GM23338 (cell line): ENCODE results near the gene RHOB. TPM values are rescaled to one million over a fixed set of nuclear protein-coding genes. Genes with fewer than 3 reads are reported as not detected.
A peak's percentile ranks its signal among the peaks of the same experiment; 100 is the strongest.

Experiments used
- ATAC-seq: fragments of 200-7000 bp; cut with Tn5 transposase; 3 replicates; pipeline ENCODE4 v1.9.1; 2020
- DNase-seq: peaks from one replicate; pipeline ENCODE4 v3.0.0-alpha.2; 2015; ENCODE audit warnings: low spot score
- H2AFZ ChIP-seq: fragments of 200-600 bp; sonication (generic); 2 replicates; pipeline ENCODE4 v1.8.0; 2016; ENCODE audit warnings: antibody characterized with exemption, mild to moderate bottlenecking, moderate library complexity
- H3F3A ChIP-seq: fragments of 200-600 bp; sonication (generic); replicated peaks from 2 replicates; pipeline ENCODE4 v1.8.0; 2017; ENCODE audit warnings: antibody characterized with exemption, mixed run types, low read depth
- H3K27ac ChIP-seq: fragments of 200-600 bp; sonication (generic); 2 replicates; pipeline ENCODE4 v1.6.1; 2016; ENCODE audit warnings: low read depth
- H3K27me3 ChIP-seq: fragments of 200-600 bp; sonication (generic); 2 replicates; pipeline ENCODE4 v1.8.0; 2016; ENCODE audit warnings: mild to moderate bottlenecking, mixed run types, moderate library complexity; ENCODE audit not compliant: insufficient read depth
- H3K36me3 ChIP-seq: fragments of 200-600 bp; sonication (generic); 2 replicates; pipeline ENCODE4 v1.8.0; 2016; ENCODE audit warnings: mild to moderate bottlenecking; ENCODE audit not compliant: insufficient read depth
- H3K4me1 ChIP-seq: fragments of 200-600 bp; sonication (generic); 2 replicates; pipeline ENCODE4 v1.8.0; 2016; ENCODE audit warnings: mild to moderate bottlenecking, moderate library complexity; ENCODE audit not compliant: insufficient read depth
- H3K4me2 ChIP-seq: fragments of 200-600 bp; sonication (generic); 2 replicates; pipeline ENCODE4 v1.7.1; 2017; ENCODE audit warnings: mixed run types
- H3K4me3 ChIP-seq: fragments of 200-600 bp; sonication (generic); 2 replicates; pipeline ENCODE4 v1.6.1; 2016; ENCODE audit warnings: mixed run types
- H3K79me2 ChIP-seq: fragments of 200-600 bp; sonication (generic); replicated peaks from 2 replicates; pipeline ENCODE4 v1.8.0; 2017; ENCODE audit warnings: mild to moderate bottlenecking; ENCODE audit not compliant: insufficient read depth
- H3K9me2 ChIP-seq: fragments of 200-600 bp; sonication (generic); 2 replicates; pipeline ENCODE4 v1.8.0; 2017; ENCODE audit not compliant: insufficient read depth
- H4K20me1 ChIP-seq: fragments of 200-600 bp; sonication (generic); replicated peaks from 2 replicates; pipeline ENCODE4 v1.8.0; 2017; ENCODE audit warnings: mild to moderate bottlenecking; ENCODE audit not compliant: insufficient read depth
- H3K27ac Mint-ChIP-seq: 2 replicates; pipeline ENCODE4 v1.8.0; 2020; ENCODE audit warnings: inconsistent platforms, mild to moderate bottlenecking, moderate library complexity, mixed read lengths
- H3K27me3 Mint-ChIP-seq: 3 replicates; pipeline ENCODE4 v1.8.0; 2022; ENCODE audit warnings: low read depth, mild to moderate bottlenecking, moderate library complexity, mixed read lengths, inconsistent platforms; ENCODE audit not compliant: insufficient read depth, poor library complexity
- H3K36me3 Mint-ChIP-seq: 3 replicates; pipeline ENCODE4 v1.8.0; 2021; ENCODE audit warnings: low read depth, mild to moderate bottlenecking, inconsistent platforms, moderate library complexity, mixed read lengths
- H3K4me1 Mint-ChIP-seq: 3 replicates; pipeline ENCODE4 v1.8.0; 2020; ENCODE audit warnings: mild to moderate bottlenecking, inconsistent platforms, mixed read lengths
- H3K4me3 Mint-ChIP-seq: 3 replicates; pipeline ENCODE4 v1.8.0; 2021; ENCODE audit warnings: moderate library complexity, mild to moderate bottlenecking, inconsistent platforms, mixed read lengths
- H3K9me3 Mint-ChIP-seq: 3 replicates; pipeline ENCODE4 v1.8.0; 2020; ENCODE audit warnings: moderate library complexity, mild to moderate bottlenecking, inconsistent platforms, mixed read lengths
- CREB1 ChIP-seq: fragments of 250-450 bp; sonication (Bioruptor Pico); IDR thresholded peaks from 2 replicates; pipeline ENCODE4 v1.5.0; 2020; ENCODE audit warnings: low read depth, mild to moderate bottlenecking, moderate library complexity
- EZH2 ChIP-seq: fragments of 200-600 bp; sonication (generic); IDR thresholded peaks from one replicate; pipeline ENCODE4 v1.8.0; 2017; ENCODE audit warnings: antibody characterized with exemption, mild to moderate bottlenecking, low read depth; ENCODE audit not compliant: unreplicated experiment
- EZH2phosphoT487 ChIP-seq: fragments of 200-600 bp; sonication (generic); IDR thresholded peaks from one replicate; pipeline ENCODE4 v1.8.1; 2018; ENCODE audit warnings: antibody characterized with exemption; ENCODE audit not compliant: unreplicated experiment
- NANOG ChIP-seq: IDR thresholded peaks from 2 replicates; pipeline ENCODE4 v1.6.1; 2016; ENCODE audit warnings: antibody characterized with exemption, borderline replicate concordance
- REST ChIP-seq: IDR thresholded peaks from one replicate; pipeline ENCODE4 v1.6.1; 2018; ENCODE audit warnings: antibody characterized with exemption; ENCODE audit not compliant: unreplicated experiment
- STAT1 ChIP-seq: IDR thresholded peaks from one replicate; pipeline ENCODE4 v1.6.1; 2016; ENCODE audit warnings: antibody characterized with exemption; ENCODE audit not compliant: unreplicated experiment
- polyA plus RNA-seq: library from polyadenylated mRNA; unstranded; fragments of >200 nt; fragmentation: Nextera tagmentation; extraction: Ambion mirVana; gene quantifications from 2 replicates; pipeline ENCODE4 v1.2.1, GENCODE V29; 2016
- total RNA-seq: library from RNA; depleted of rRNA; stranded (reverse); fragments of >200 nt; shearing (Covaris generic); gene quantifications from 2 replicates; pipeline ENCODE4 v1.2.3, GENCODE V29; 2014
- TF ChIP-seq, protein P1 (sequence below), 2 experiments: fragments of 200-600 bp in 1 of 2; sonication (generic) in 1 of 2; conservative IDR thresholded peaks; 2 replicates each; pipeline versions ENCODE4 v1.5.1 to v1.6.1; 2016 to 2017; ENCODE audit warnings: antibody characterized with exemption in 2 of 2, low read depth in 2 of 2, mild to moderate bottlenecking in 2 of 2, moderate library complexity in 1 of 2
- TF ChIP-seq, protein P2 (sequence below): fragments of 250-450 bp; sonication (Bioruptor Pico); IDR thresholded peaks from 2 replicates; pipeline ENCODE4 v1.5.0; 2020; ENCODE audit warnings: mild to moderate bottlenecking, moderate library complexity
- TF ChIP-seq, protein P3 (sequence below): IDR thresholded peaks from 2 replicates; pipeline ENCODE4 v1.6.1; 2016; ENCODE audit warnings: antibody characterized with exemption

The RHOB gene
- total and polyA plus RNA-seq, 2 experiments from 2014 or later = 6.6 to 26.9 TPM

DNA sequence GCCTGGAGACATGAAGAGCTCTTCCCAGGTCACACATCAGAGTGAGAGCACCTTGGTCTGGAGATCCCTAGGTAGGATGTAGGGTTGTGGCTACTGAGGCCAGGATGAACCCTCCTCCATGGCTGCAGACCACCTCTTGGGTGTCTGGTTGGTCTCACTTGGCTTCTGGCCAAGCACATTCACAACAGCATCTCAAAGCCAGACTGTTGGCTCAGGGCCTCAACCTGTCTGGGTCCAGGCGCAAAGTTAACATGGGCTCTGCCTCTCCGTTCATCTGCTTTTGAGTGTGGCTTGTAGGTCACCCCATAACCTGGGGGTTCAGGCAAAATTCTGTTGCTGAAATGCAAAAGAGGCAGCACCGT lies 40.1 kb downstream of the RHOB start:
- Histone ChIP-seq H3K9me2 (no peaks in the 10 kb centered on the region), H4K20me1 (no peaks in the 10 kb centered on the region), H3F3A (no peaks in the 10 kb centered on the region), H3K27me3 (no peaks in the 10 kb centered on the region), H3K27ac (no peak overlapping the region), H3K36me3 (no peaks in the 10 kb centered on the region), H3K4me2 (peak overlapping the region; percentile 18), H3K4me3 (no peak overlapping the region), H3K4me1 (peaks cover 15% of the 10 kb centered on the region), H2AFZ (0 out of 2 replicates have a peak overlapping the region, but pooled peaks have one; percentile 72), H3K79me2 (no peaks in the 10 kb centered on the region)
- no peaks in the 10 kb centered on the region; the same call in 2 of the 3 replicates for H3K9me3 Mint-ChIP-seq
- peaks cover 31% of the 10 kb centered on the region for H3K4me1 Mint-ChIP-seq
- H3K36me3 Mint-ChIP-seq = no peaks in the 10 kb centered on the region
- H3K27ac Mint-ChIP-seq = no peak overlapping the region
- H3K4me3 Mint-ChIP-seq = no peak overlapping the region
- TF ChIP-seq, protein P1, sequence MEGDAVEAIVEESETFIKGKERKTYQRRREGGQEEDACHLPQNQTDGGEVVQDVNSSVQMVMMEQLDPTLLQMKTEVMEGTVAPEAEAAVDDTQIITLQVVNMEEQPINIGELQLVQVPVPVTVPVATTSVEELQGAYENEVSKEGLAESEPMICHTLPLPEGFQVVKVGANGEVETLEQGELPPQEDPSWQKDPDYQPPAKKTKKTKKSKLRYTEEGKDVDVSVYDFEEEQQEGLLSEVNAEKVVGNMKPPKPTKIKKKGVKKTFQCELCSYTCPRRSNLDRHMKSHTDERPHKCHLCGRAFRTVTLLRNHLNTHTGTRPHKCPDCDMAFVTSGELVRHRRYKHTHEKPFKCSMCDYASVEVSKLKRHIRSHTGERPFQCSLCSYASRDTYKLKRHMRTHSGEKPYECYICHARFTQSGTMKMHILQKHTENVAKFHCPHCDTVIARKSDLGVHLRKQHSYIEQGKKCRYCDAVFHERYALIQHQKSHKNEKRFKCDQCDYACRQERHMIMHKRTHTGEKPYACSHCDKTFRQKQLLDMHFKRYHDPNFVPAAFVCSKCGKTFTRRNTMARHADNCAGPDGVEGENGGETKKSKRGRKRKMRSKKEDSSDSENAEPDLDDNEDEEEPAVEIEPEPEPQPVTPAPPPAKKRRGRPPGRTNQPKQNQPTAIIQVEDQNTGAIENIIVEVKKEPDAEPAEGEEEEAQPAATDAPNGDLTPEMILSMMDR (conservative IDR thresholded peaks at IDR 0.05; ENCODE audit: low read depth in 2 of 2) = no peak
- TF ChIP-seq EZH2 (no peak), CREB1 (no peak), NANOG (no peak), EZH2phosphoT487 (no peak), REST (no peak), STAT1 (no peak)
- TF ChIP-seq, protein P2, sequence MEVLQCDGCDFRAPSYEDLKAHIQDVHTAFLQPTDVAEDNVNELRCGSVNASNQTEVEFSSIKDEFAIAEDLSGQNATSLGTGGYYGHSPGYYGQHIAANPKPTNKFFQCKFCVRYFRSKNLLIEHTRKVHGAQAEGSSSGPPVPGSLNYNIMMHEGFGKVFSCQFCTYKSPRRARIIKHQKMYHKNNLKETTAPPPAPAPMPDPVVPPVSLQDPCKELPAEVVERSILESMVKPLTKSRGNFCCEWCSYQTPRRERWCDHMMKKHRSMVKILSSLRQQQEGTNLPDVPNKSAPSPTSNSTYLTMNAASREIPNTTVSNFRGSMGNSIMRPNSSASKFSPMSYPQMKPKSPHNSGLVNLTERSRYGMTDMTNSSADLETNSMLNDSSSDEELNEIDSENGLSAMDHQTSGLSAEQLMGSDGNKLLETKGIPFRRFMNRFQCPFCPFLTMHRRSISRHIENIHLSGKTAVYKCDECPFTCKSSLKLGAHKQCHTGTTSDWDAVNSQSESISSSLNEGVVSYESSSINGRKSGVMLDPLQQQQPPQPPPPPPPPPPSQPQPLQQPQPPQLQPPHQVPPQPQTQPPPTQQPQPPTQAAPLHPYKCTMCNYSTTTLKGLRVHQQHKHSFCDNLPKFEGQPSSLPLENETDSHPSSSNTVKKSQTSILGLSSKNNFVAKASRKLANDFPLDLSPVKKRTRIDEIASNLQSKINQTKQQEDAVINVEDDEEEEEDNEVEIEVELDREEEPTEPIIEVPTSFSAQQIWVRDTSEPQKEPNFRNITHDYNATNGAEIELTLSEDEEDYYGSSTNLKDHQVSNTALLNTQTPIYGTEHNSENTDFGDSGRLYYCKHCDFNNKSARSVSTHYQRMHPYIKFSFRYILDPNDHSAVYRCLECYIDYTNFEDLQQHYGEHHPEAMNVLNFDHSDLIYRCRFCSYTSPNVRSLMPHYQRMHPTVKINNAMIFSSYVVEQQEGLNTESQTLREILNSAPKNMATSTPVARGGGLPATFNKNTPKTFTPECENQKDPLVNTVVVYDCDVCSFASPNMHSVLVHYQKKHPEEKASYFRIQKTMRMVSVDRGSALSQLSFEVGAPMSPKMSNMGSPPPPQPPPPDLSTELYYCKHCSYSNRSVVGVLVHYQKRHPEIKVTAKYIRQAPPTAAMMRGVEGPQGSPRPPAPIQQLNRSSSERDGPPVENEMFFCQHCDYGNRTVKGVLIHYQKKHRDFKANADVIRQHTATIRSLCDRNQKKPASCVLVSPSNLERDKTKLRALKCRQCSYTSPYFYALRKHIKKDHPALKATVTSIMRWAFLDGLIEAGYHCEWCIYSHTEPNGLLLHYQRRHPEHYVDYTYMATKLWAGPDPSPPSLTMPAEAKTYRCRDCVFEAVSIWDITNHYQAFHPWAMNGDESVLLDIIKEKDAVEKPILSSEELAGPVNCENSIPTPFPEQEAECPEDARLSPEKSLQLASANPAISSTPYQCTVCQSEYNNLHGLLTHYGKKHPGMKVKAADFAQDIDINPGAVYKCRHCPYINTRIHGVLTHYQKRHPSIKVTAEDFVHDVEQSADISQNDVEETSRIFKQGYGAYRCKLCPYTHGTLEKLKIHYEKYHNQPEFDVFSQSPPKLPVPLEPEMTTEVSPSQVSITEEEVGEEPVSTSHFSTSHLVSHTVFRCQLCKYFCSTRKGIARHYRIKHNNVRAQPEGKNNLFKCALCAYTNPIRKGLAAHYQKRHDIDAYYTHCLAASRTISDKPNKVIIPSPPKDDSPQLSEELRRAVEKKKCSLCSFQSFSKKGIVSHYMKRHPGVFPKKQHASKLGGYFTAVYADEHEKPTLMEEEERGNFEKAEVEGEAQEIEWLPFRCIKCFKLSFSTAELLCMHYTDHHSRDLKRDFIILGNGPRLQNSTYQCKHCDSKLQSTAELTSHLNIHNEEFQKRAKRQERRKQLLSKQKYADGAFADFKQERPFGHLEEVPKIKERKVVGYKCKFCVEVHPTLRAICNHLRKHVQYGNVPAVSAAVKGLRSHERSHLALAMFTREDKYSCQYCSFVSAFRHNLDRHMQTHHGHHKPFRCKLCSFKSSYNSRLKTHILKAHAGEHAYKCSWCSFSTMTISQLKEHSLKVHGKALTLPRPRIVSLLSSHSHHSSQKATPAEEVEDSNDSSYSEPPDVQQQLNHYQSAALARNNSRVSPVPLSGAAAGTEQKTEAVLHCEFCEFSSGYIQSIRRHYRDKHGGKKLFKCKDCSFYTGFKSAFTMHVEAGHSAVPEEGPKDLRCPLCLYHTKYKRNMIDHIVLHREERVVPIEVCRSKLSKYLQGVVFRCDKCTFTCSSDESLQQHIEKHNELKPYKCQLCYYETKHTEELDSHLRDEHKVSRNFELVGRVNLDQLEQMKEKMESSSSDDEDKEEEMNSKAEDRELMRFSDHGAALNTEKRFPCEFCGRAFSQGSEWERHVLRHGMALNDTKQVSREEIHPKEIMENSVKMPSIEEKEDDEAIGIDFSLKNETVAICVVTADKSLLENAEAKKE (CRISPR knock-in tag) = no peak
- TF ChIP-seq, protein P3, sequence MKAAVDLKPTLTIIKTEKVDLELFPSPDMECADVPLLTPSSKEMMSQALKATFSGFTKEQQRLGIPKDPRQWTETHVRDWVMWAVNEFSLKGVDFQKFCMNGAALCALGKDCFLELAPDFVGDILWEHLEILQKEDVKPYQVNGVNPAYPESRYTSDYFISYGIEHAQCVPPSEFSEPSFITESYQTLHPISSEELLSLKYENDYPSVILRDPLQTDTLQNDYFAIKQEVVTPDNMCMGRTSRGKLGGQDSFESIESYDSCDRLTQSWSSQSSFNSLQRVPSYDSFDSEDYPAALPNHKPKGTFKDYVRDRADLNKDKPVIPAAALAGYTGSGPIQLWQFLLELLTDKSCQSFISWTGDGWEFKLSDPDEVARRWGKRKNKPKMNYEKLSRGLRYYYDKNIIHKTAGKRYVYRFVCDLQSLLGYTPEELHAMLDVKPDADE = no peak
- DNase-seq (no peak), ATAC-seq (no peak)
- H3K27me3 Mint-ChIP-seq = peaks cover 14% of the 10 kb centered on the region
